Liver (tissue), 3 donors: Measurements from ENCODE around the gene MEIS1.

Experiments
- FOXA1 ChIP-seq: IDR thresholded peaks from 2 replicates; pipeline ENCODE4 v1.6.1; 2016; ENCODE audit warnings: antibody characterized with exemption
- GABPA ChIP-seq, 2 donors: IDR thresholded peaks in 1 of 2; conservative IDR thresholded peaks in 1 of 2; 2 replicates each; pipeline ENCODE4 v1.6.1; 2016; ENCODE audit warnings: antibody characterized with exemption in 2 of 2, mild to moderate bottlenecking in 1 of 2, moderate library complexity in 1 of 2
- HNF4G ChIP-seq: IDR thresholded peaks from 2 replicates; pipeline ENCODE4 v1.6.1; 2016; ENCODE audit warnings: antibody characterized with exemption
- JUND ChIP-seq, 2 donors: IDR thresholded peaks; 2 replicates each; pipeline ENCODE4 v1.6.1; 2016; ENCODE audit warnings: antibody characterized with exemption in 2 of 2
- MAX ChIP-seq: IDR thresholded peaks from 2 replicates; pipeline ENCODE4 v1.6.1; 2016; ENCODE audit warnings: antibody characterized with exemption
- NR2F2 ChIP-seq: IDR thresholded peaks from 2 replicates; pipeline ENCODE4 v1.6.1; 2016; ENCODE audit warnings: antibody characterized with exemption
- RAD21 ChIP-seq, 2 donors: IDR thresholded peaks; 2 replicates each; pipeline ENCODE4 v1.6.1; 2016; ENCODE audit warnings: antibody characterized with exemption in 2 of 2, mild to moderate bottlenecking in 2 of 2
- REST ChIP-seq: IDR thresholded peaks from 2 replicates; pipeline ENCODE4 v1.6.1; 2016; ENCODE audit warnings: antibody characterized with exemption, mild to moderate bottlenecking
- SP1 ChIP-seq: IDR thresholded peaks from 2 replicates; pipeline ENCODE4 v1.6.1; 2018; ENCODE audit warnings: antibody characterized with exemption, mild to moderate bottlenecking
- TAF1 ChIP-seq: conservative IDR thresholded peaks from 2 replicates; pipeline ENCODE4 v1.6.1; 2016; ENCODE audit warnings: antibody characterized with exemption, mild to moderate bottlenecking
- YY1 ChIP-seq: IDR thresholded peaks from 2 replicates; pipeline ENCODE4 v1.6.1; 2016; ENCODE audit warnings: antibody characterized with exemption, mild to moderate bottlenecking
- ZBTB33 ChIP-seq: IDR thresholded peaks from 2 replicates; pipeline ENCODE4 v1.6.1; 2016; ENCODE audit warnings: antibody characterized with exemption
- TF ChIP-seq, protein P1 (sequence below): fragments of 150-350 bp; IDR thresholded peaks from 2 replicates; pipeline ENCODE4 v1.5.1; 2017; ENCODE audit warnings: improper control_type of control experiment, low read depth, low read length; ENCODE audit not compliant: missing input control
- TF ChIP-seq, protein P2 (sequence below): IDR thresholded peaks from 2 replicates; pipeline ENCODE4 v1.6.1; 2016; ENCODE audit warnings: antibody characterized with exemption
- donor health status: healthy.
- donor health status: healthy.

GRCh38 chr2:66526180-66526579, 91.3 kb downstream of the MEIS1 start:
- TF ChIP-seq, protein P1, sequence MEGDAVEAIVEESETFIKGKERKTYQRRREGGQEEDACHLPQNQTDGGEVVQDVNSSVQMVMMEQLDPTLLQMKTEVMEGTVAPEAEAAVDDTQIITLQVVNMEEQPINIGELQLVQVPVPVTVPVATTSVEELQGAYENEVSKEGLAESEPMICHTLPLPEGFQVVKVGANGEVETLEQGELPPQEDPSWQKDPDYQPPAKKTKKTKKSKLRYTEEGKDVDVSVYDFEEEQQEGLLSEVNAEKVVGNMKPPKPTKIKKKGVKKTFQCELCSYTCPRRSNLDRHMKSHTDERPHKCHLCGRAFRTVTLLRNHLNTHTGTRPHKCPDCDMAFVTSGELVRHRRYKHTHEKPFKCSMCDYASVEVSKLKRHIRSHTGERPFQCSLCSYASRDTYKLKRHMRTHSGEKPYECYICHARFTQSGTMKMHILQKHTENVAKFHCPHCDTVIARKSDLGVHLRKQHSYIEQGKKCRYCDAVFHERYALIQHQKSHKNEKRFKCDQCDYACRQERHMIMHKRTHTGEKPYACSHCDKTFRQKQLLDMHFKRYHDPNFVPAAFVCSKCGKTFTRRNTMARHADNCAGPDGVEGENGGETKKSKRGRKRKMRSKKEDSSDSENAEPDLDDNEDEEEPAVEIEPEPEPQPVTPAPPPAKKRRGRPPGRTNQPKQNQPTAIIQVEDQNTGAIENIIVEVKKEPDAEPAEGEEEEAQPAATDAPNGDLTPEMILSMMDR: no peak
- TF ChIP-seq NR2F2 (peak; percentile 63), MAX (no peak), SP1 (no peak), TAF1 (no peak), YY1 (no peak), RAD21 (IDR thresholded peaks at IDR 0.05) (no peak), GABPA (IDR thresholded peaks at IDR 0.05 in 1 of 2, conservative IDR thresholded peaks at IDR 0.05 in 1 of 2) (no peak), JUND (IDR thresholded peaks at IDR 0.05) (no peak), ZBTB33 (no peak), REST (no peak), FOXA1 (no peak), HNF4G (no peak)
- TF ChIP-seq, protein P2, sequence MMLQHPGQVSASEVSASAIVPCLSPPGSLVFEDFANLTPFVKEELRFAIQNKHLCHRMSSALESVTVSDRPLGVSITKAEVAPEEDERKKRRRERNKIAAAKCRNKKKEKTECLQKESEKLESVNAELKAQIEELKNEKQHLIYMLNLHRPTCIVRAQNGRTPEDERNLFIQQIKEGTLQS: no peak
